Caki2 (cell line): Measurements from ENCODE around the gene SLC38A1. TPM values are rescaled to one million over a fixed set of nuclear protein-coding genes. Genes with fewer than 3 reads are reported as not detected.
"Not testable (repeated sequence)": the region's sequence is repeated elsewhere in the genome, so short reads cannot be mapped to it uniquely, and the experiment has no call there.

Experiments
- DNase-seq: peaks from one replicate; pipeline ENCODE4 v3.0.0-alpha.2; 2015; ENCODE audit warnings: low read depth
- in situ Hi-C: cut with HindIII; loops from 2 replicates; pipeline ENCODE4 v1.10.0; 2016; ENCODE audit warnings: low sequenced_read_pairs, low pct_unique_long_range_greater_than_20kb, mixed read lengths
- total RNA-seq: library from RNA; depleted of rRNA; stranded (reverse); fragments of >200 nt; shearing (Covaris generic); gene quantifications from 2 replicates; pipeline ENCODE4 v1.2.3, GENCODE V29; 2014; ENCODE audit warnings: low replicate concordance

The SLC38A1 gene
- total RNA-seq, 1 experiment from 2014 or later, result 49.4 TPM

GRCh38 chr12:46217541-46218321 lies 51.1 kb downstream of the SLC38A1 start:
- no peak for DNase-seq
- in situ Hi-C loops, result no loop called here

DNA sequence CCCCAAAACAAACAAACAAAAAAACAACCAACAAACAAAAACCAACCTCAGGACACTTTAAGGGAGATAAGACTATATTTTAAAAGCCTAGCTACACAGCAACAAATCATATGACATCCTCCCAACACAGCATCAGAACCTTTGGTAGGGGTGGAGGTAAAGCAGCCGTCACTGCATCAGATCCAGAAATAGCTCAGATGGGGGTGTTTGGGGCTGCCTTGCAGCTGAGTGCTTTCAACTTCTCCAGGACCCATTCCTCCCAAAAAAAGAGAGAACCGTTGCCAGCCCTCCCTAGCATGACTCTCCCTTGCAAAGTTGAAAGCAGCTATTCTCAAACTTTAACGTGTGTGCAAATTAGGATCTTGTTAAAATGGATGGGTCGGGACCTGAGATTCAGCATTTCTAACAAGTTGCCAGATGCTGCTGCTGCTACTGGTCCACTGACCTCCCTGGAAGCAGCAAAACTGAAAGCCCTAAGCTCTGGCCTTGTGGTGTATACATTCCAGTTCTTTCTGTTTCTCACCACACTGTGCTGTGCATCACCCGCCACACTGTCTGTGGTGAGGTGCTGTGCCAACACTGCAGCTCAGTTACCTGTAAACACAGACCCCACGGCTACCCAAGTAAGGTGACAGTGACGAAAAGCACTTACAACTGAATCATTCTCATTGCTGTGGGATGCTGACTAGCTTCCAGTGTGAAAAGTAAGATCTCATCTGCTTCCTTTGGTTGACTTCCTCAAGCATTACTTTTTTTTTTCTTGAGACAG lies 54.0 kb downstream of the SLC38A1 start:
- DNase-seq, result no peak
- in situ Hi-C loops, result no loop called here

- in situ Hi-C loops, result no loop called here
- DNase-seq, result no peak
These were observed 56.5 kb downstream of the SLC38A1 start for GRCh38 chr12:46212108-46212982.

DNA sequence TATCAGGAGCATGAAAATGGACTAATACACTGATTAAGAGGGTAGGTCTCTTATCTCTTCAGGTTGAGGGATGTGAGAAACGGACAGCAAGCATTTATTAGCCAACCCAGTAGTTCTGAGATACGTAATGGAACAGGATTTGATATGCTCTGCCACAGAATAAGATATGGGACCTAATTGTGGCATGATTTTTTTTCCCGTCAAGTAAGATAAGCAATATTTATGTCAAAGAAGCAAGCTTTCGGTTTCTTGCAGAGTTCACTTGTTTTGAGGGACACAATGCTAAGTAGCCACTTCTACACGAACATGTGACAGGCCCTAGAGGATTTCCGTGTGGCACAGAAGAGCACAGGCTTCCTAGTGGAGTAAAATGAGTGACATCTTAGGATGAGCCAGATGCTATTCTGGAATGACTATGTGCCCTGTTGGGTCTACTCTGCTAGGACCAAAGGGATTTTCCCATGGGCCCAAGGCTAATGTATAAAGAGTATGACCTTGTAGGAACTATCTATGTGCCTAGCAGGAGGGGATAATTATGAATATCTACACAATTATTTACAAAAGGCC lies 57.9 kb downstream of the SLC38A1 start:
- no peak for DNase-seq
- in situ Hi-C loops, result no loop called here

DNA sequence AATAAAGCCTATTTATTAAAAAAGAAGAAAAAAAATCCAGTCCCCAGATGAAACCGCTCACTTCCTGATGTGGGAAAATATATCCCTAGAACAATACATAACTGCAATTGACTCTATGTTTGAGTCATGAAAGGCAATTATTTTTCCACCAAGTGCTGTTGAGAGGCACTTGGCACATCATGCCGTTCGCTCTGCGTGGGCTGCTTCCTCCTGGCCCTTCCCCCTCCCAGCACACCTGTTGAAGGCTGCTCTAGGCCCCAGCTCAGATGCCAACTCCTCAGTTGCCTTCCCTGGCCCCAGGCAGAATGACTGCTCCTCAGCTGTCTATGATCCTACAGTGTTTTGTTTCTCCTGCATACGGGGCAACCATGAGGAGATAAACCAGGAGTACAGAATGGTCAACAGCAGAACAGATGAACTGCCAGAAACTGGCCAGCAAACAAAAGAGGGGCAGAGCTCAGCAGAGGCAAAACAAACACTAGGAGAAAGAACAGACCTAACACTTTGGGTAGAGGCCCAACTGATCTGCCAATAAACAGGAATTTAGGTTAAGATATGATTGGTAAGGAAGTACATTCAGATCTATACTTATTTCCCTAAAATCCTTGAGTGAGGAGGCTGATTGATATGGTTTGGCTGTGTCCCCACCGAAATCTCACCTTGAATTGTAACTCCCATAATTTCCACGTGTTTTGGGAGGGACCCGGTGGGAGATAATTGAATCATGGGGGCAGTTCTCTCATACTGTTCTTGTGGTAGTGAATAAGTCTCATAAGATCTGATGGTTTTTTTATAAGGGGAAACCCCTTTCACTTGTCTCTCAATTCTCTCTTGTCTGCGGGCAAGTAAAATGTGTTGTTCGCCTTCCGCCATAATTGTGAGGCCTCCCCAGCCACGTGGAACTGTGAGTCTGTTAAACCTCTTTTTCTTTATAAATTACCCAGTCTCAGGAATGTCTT lies 58.6 kb downstream of the SLC38A1 start:
- in situ Hi-C loops, result no loop called here
- no peak for DNase-seq

- no peak for DNase-seq
- in situ Hi-C loops, result no loop called here
These were observed 59.7 kb downstream of the SLC38A1 start for GRCh38 chr12:46209170-46209569.

DNA sequence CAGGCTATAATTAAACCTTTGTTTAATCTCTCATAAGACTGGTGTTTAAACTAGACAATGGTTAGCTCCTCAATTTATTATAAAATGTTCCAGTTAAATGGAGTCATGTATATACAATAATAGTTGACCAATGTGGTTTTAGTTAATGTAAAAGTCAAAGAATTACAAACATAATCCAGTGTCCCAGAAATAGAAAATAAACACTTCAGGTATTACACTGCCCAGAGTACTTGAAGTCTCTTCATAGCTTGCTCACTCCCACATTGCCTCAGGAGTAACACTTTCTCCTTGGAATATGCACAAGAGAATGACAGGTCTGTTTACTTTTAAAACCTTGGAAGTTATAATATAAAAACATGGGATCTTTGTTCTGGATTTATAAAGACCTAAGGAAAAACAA lies 60.5 kb downstream of the SLC38A1 start:
- no peak for DNase-seq
- in situ Hi-C loops, result no loop called here

DNA sequence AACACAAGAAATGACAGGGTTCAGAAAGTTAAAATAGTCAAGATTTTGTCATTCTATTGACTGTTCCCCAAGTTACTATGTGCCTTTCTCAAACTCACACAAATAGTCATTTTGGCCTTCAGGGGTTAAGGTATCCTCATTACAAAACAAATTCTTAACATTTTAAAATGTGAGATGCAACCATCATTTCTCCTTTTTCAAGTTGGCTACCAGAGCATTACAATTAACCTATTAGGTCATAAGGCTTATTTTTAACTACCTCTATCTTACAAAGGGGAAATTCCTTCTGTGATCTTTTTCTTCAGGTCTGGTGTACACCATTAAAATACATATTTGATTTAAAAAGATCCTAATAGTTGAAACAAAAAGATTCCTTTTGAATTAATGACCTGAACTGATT lies 61.2 kb downstream of the SLC38A1 start:
- no peak for DNase-seq
- in situ Hi-C loops, result no loop called here

DNA sequence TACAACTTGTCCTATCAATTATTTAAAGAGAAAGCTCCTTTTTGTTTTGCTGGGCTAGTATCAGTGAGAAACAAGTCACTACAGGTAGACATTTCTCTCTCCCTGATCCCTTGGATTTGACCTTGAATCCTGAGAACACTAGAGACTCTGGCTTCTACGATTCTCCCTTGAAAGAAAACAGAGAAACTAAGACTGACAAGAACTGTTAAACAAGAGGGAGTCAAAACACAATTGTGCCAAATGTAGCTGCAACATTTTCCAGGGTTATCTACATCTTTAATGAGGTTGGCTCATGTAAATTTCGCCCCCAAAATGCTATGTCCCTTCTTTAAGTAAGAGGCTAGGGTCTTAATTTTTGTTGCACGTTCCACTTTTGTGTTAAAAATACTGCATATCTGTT lies 62.4 kb downstream of the SLC38A1 start:
- no peak for DNase-seq
- in situ Hi-C loops, result no loop called here

DNA sequence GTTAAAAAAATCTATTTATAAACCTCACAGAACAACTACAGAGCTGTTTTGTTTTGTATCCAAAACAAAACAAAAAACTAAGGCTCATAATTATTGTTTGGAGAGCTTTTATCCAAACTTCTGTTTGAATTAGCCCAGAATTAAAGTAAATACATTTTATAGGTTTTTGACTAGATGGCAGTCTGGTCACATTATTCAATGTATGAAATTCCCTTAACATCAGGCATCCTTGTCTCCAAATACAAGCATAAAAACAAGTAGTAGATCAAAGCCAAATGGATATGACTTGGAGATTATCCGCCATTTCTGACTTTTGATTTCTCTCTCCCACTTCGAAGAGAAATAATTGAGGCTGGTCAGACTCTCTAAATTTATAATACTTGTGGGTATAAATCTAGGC lies 63.5 kb downstream of the SLC38A1 start:
- DNase-seq, result no peak
- in situ Hi-C loops, result no loop called here

GRCh38 chr12:46201284-46201789 lies 67.5 kb downstream of the SLC38A1 start:
- in situ Hi-C loops, result no loop called here
- DNase-seq, result no peak

DNA sequence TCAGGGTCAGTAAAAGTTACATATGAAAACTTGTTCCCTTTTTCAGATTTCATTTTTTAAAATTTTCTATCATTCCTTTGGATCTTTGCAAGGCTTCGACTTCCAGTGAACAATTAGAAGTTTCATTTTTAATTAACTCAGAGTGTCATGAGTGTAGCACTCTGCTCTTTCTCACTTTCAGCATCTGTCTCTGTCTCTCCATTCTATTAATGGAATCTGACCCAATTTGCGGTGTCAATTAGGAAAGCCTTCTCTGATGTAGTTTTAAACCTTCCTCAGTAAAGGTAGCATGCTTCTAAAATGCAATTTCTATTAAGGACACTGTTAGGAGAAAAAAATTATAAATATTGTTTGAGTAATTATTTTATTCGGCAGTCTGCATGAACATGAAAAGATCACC lies 68.3 kb downstream of the SLC38A1 start:
- in situ Hi-C loops, result no loop called here

DNA sequence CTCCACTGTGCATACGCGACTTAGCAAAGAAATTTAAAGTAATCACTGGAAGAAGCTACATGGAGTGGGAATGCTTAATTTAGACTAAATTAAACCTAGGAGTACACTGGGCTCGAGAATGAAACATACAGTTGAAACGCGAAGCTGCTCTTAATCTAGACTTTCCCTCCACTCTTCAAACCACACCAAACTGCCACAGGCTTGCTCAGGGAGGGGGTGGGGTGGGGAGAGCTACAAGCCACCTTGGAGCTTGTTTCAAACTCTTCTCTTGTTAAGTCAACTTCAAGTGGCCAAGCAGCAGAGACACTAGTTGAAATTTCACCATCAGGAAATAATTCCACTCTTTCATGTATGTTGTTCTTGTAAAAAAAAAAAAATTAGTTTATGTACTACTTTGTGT lies 69.9 kb downstream of the SLC38A1 start:
- DNase-seq, result no peak
- in situ Hi-C loops, result no loop called here

More for the DNA sequence above, 68.3 kb downstream of the SLC38A1 start:
- no peak for DNase-seq

- in situ Hi-C loops, result no loop called here
- DNase-seq, result no peak
These were observed 71.0 kb downstream of the SLC38A1 start for GRCh38 chr12:46197883-46198282.

- in situ Hi-C loops, result not testable (repeated sequence)
These were observed 78.3 kb downstream of the SLC38A1 start for GRCh38 chr12:46190533-46190932.

DNA sequence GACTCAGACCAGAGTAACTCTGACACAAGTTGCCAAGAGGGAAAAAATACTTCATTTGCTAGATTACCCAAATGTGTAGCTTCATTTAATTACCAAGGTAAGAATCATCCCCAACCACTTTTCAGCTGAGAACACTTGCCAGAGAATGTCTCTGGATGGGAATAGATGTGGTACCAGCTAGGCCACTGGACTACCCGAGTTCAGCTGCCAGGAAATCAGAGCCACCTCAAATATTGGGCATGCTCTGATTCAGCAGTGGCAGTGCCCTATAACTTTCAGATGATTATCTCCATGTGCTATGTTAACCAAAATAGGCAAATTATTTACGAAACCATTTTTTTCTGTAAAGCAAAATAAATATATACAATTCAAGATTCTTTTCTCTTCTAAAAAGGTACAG lies 80.7 kb downstream of the SLC38A1 start:
- in situ Hi-C loops, result no loop called here
- no peak for DNase-seq

More at GRCh38 chr12:46190533-46190932, 78.3 kb downstream of the SLC38A1 start:
- DNase-seq, result not testable (repeated sequence)

DNA sequence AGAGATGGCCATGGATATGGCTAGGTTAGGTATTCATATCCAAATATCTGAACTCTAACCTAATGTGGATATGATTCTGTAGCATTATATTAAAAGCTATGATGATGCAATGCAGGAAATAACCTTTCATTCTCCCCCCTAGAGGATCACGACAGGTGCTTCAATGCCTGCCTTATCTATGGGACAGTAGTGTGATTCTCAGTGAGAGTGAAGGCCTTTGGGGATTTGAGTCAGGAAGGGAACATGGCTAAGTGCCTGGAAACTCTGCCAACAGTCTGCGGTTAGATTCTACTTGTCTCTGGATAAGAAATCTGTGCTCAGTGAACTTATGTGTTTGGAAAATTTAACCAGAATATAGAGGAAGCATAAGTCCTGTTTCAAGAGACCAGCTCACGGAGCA lies 81.8 kb downstream of the SLC38A1 start:
- in situ Hi-C loops, result no loop called here
- no peak for DNase-seq
